Parathyroid adenoma (tissue), 2 donors: ENCODE measurements around the gene DENND5B.

Experiments
- H2AFZ ChIP-seq: fragments of 300-600 bp; sonication (generic); one replicate; pipeline ENCODE4 v1.7.0; 2017; ENCODE audit warnings: antibody characterized with exemption, mild to moderate bottlenecking
- H3K27ac ChIP-seq: fragments of 300-600 bp; sonication (generic); one replicate; pipeline ENCODE4 v1.7.0; 2017
- H3K27me3 ChIP-seq: fragments of 300-600 bp; sonication (generic); one replicate; pipeline ENCODE4 v1.7.0; 2017; ENCODE audit warnings: low read length; ENCODE audit not compliant: control insufficient read depth, insufficient read depth
- H3K36me3 ChIP-seq: fragments of 300-600 bp; sonication (generic); one replicate; pipeline ENCODE4 v1.7.0; 2017; ENCODE audit warnings: low read length; ENCODE audit not compliant: control insufficient read depth, insufficient read depth
- H3K4me1 ChIP-seq: fragments of 300-600 bp; sonication (generic); one replicate; pipeline ENCODE4 v1.7.0; 2017; ENCODE audit warnings: control low read depth
- H3K4me2 ChIP-seq: fragments of 300-600 bp; sonication (generic); one replicate; pipeline ENCODE4 v1.7.0; 2017; ENCODE audit warnings: low read length
- H3K4me3 ChIP-seq: fragments of 300-600 bp; sonication (generic); one replicate; pipeline ENCODE4 v1.7.0; 2017; ENCODE audit warnings: low read depth, low read length
- H3K79me2 ChIP-seq: fragments of 300-600 bp; sonication (generic); one replicate; pipeline ENCODE4 v1.7.0; 2017; ENCODE audit warnings: control low read depth
- H3K9ac ChIP-seq: fragments of 300-600 bp; sonication (generic); one replicate; pipeline ENCODE4 v1.7.0; 2017; ENCODE audit warnings: mild to moderate bottlenecking
- H3K9me3 ChIP-seq: fragments of 300-600 bp; sonication (generic); one replicate; pipeline ENCODE4 v1.7.0; 2017; ENCODE audit warnings: low read length; ENCODE audit not compliant: control insufficient read depth
- TF ChIP-seq, protein P1 (sequence below): fragments of 300-600 bp; sonication (generic); IDR thresholded peaks from one replicate; pipeline ENCODE4 v1.7.0; 2017; ENCODE audit warnings: antibody characterized with exemption, mild to moderate bottlenecking
- donor health status: primary hyperparathyroidism.

DENND5B gene

DNA sequence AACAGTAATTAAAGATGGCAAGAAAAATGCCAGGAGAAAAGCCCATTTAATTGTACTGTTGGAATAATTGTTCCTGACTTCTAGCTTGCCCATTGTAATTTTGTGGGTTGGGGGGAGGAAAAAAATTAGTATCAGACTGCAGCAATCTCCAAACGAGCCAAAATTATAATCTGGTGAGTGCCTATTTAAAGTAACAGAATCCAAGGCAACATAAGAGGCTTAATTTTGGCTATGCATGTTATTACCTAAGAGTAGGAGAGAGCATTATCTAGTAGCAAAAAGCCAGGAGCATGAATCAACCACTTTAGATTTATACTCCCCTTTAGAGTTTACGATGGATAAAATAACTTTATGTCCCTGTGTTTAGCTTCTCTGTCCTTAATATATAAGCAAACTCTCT lies 14.6 kb upstream of the DENND5B start:
- H3K27ac ChIP-seq: no peak overlapping the region

DNA sequence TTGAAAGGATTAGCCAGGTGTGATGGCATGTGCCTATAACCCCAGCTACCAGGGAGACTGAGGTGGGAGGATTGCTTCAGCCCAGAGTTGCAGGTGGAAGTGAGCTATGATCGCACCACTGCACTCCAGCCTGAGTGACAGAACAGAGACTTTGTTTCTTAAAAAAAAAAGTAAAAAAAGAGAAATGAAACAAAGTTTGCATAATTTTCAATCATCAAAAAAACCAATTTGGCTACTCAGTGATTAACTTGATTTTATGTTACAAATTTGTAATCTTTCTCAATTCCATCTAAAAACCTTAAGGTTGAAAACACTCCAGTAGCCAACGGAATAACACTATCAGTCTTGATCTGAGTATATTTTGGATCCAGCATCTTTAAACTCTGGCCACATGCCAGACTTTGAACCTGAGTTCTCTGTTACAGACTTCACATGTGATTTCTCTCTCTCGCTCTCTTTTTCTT lies 12.6 kb upstream of the DENND5B start:
- H3K27ac ChIP-seq: no peak overlapping the region
- H3K79me2 ChIP-seq: no peaks in the 10 kb centered on the region
- H3K9ac ChIP-seq: no peak overlapping the region
- H3K4me3 ChIP-seq: no peak overlapping the region
- H3K9me3 ChIP-seq: no peaks in the 10 kb centered on the region
- H3K4me1 ChIP-seq: no peaks in the 10 kb centered on the region
- H3K4me2 ChIP-seq: no peak overlapping the region
- TF ChIP-seq, protein P1, sequence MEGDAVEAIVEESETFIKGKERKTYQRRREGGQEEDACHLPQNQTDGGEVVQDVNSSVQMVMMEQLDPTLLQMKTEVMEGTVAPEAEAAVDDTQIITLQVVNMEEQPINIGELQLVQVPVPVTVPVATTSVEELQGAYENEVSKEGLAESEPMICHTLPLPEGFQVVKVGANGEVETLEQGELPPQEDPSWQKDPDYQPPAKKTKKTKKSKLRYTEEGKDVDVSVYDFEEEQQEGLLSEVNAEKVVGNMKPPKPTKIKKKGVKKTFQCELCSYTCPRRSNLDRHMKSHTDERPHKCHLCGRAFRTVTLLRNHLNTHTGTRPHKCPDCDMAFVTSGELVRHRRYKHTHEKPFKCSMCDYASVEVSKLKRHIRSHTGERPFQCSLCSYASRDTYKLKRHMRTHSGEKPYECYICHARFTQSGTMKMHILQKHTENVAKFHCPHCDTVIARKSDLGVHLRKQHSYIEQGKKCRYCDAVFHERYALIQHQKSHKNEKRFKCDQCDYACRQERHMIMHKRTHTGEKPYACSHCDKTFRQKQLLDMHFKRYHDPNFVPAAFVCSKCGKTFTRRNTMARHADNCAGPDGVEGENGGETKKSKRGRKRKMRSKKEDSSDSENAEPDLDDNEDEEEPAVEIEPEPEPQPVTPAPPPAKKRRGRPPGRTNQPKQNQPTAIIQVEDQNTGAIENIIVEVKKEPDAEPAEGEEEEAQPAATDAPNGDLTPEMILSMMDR: no peak
- H3K27me3 ChIP-seq: no peaks in the 10 kb centered on the region
- no peak overlapping the region for H2AFZ ChIP-seq
- H3K36me3 ChIP-seq: no peaks in the 10 kb centered on the region

More for the DNA sequence above, 14.6 kb upstream of the DENND5B start:
- Histone ChIP-seq H3K27me3 (no peaks in the 10 kb centered on the region), H3K4me2 (no peak overlapping the region), H3K9me3 (no peaks in the 10 kb centered on the region), H3K36me3 (no peaks in the 10 kb centered on the region), H2AFZ (no peak overlapping the region), H3K4me1 (no peaks in the 10 kb centered on the region), H3K4me3 (no peak overlapping the region), H3K79me2 (no peaks in the 10 kb centered on the region), H3K9ac (no peak overlapping the region)
- TF ChIP-seq, protein P1: no peak

DNA sequence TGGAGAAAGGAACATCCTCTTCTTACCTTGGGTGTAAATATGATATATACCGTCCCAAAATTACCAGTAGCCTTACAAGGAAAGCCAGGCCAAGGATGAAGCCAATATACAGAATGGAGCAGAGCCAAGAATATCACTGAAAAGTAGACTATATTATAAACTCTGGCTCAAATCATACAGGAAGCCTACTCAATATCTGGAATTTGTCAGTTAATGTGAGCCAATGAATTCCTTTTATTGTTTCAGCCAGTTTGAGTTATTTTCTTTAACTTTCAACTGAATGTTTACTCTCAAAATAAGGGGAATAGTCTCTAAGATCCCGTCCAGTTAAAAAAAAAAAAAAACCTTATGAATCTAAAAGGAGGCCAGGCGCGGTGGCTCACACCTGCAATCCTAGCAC lies 9.8 kb upstream of the DENND5B start:
- H3K4me2 ChIP-seq: no peak overlapping the region

DNA sequence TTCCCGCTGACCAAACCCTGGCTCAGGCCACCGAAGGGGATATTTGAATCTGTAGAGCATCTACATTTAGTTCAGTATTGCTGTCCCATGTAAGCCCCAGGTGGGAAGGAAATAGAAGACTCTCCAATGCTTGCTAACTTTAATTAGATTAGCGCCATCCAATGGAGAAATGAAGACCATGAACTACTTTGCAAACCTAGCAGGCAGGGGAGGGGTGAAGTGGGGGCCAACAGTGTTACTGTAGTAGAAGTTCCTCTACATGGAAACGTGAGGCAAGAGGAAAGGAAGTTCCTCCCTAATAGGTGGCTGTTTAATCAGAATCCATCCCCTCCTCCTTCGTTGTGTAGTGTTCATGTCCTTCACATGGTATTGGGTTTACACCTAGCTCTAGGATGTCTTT lies 9.3 kb upstream of the DENND5B start:
- Histone ChIP-seq H2AFZ (no peak overlapping the region), H3K79me2 (no peaks in the 10 kb centered on the region), H3K4me3 (no peak overlapping the region), H3K27ac (no peak overlapping the region), H3K27me3 (no peaks in the 10 kb centered on the region), H3K4me2 (no peak overlapping the region), H3K9me3 (no peaks in the 10 kb centered on the region), H3K36me3 (no peaks in the 10 kb centered on the region), H3K4me1 (no peaks in the 10 kb centered on the region), H3K9ac (no peak overlapping the region)
- TF ChIP-seq, protein P1: no peak

More for the DNA sequence above, 9.8 kb upstream of the DENND5B start:
- Histone ChIP-seq H3K27me3 (no peaks in the 10 kb centered on the region), H3K9ac (no peak overlapping the region), H3K79me2 (no peaks in the 10 kb centered on the region), H3K27ac (no peak overlapping the region), H2AFZ (no peak overlapping the region), H3K4me1 (no peaks in the 10 kb centered on the region), H3K9me3 (no peaks in the 10 kb centered on the region), H3K36me3 (no peaks in the 10 kb centered on the region), H3K4me3 (no peak overlapping the region)
- TF ChIP-seq, protein P1: no peak

DNA sequence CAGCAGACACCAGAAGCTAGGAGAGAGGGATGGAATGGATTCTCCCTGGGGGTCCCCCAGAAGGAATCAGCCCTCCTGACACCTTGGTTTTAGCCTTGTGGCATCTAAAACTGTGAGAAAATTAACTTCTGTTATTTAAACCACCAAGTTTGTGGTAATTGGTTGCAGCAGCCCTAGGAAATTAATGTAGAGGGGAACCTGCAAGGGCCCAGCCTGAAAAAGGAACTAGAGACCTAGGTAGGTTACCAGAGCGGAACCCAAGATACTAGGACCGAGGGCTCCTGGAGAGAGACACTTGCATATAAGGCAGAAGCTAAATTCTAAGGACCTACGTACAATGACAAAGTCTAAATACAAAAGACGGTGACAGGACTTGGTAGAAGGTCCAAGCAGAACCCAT lies 8.1 kb upstream of the DENND5B start:
- no peaks in the 10 kb centered on the region for H3K27me3 ChIP-seq
- H3K9me3 ChIP-seq: no peaks in the 10 kb centered on the region
- no peaks in the 10 kb centered on the region for H3K36me3 ChIP-seq
- H3K4me3 ChIP-seq: no peak overlapping the region
- no peak overlapping the region for H3K4me2 ChIP-seq
- H3K9ac ChIP-seq: no peak overlapping the region
- H3K79me2 ChIP-seq: no peaks in the 10 kb centered on the region
- TF ChIP-seq, protein P1: no peak
- no peak overlapping the region for H3K27ac ChIP-seq
- H2AFZ ChIP-seq: no peak overlapping the region
- no peaks in the 10 kb centered on the region for H3K4me1 ChIP-seq
